Osteoblast (primary cell): ENCODE measurements around the gene RALA. TPM values are rescaled to one million over a fixed set of nuclear protein-coding genes. Genes with fewer than 3 reads are reported as not detected.

Source experiments
- DNase-seq: peaks from one replicate; pipeline ENCODE4 v3.0.0; 2011; ENCODE audit warnings: low spot score, mixed read lengths; ENCODE audit not compliant: insufficient read length; ENCODE audit errors: missing footprints
- H2AFZ ChIP-seq: 2 replicates; pipeline ENCODE4 v1.6.0; 2011; ENCODE audit warnings: mild to moderate bottlenecking, low read length
- H3K27ac ChIP-seq: 2 replicates; pipeline ENCODE4 v1.5.1; 2011; ENCODE audit warnings: mild to moderate bottlenecking, low read depth, low read length, moderate library complexity
- H3K27me3 ChIP-seq: 2 replicates; pipeline ENCODE4 v1.6.0; 2012; ENCODE audit warnings: mild to moderate bottlenecking, control low read depth, inconsistent platforms, low read length, moderate library complexity; ENCODE audit not compliant: insufficient read depth
- H3K36me3 ChIP-seq: 2 replicates; pipeline ENCODE4 v1.5.1; 2011; ENCODE audit warnings: mild to moderate bottlenecking, low read length, control low read depth, moderate library complexity; ENCODE audit not compliant: insufficient read depth
- H3K4me1 ChIP-seq: 2 replicates; pipeline ENCODE4 v1.5.1; 2011; ENCODE audit warnings: mild to moderate bottlenecking, low read length, control low read depth, moderate library complexity; ENCODE audit not compliant: insufficient read depth
- H3K4me2 ChIP-seq: 2 replicates; pipeline ENCODE4 v1.6.0; 2011; ENCODE audit warnings: mild to moderate bottlenecking, low read length; ENCODE audit not compliant: insufficient read depth
- H3K4me3 ChIP-seq: fragments of 200-600 bp; sonication (generic); 3 replicates; pipeline ENCODE4 v1.5.1; 2012; ENCODE audit warnings: mild to moderate bottlenecking, low read length, inconsistent platforms; ENCODE audit not compliant: insufficient read depth
- H3K79me2 ChIP-seq: 2 replicates; pipeline ENCODE4 v1.6.0; 2012; ENCODE audit warnings: mild to moderate bottlenecking, low read length, control low read depth, inconsistent platforms; ENCODE audit not compliant: insufficient read depth
- H3K9me3 ChIP-seq: 2 replicates; pipeline ENCODE4 v1.5.1; 2011; ENCODE audit warnings: low read depth, low read length, control low read depth
- H4K20me1 ChIP-seq: 2 replicates; pipeline ENCODE4 v1.6.0; 2012; ENCODE audit warnings: mild to moderate bottlenecking, low read length, control low read depth; ENCODE audit not compliant: insufficient read depth
- total RNA-seq: library from RNA; depleted of rRNA; stranded (reverse); fragments of >200 nt; gene quantifications from 2 replicates; pipeline ENCODE4 v1.2.3, GENCODE V29; 2012
- TF ChIP-seq, protein P1 (sequence below): IDR thresholded peaks from 2 replicates; pipeline ENCODE4 v1.5.1; 2011; ENCODE audit warnings: mild to moderate bottlenecking, low read depth, low read length, moderate library complexity; ENCODE audit errors: extremely low read depth

Gene RALA
- total RNA-seq, 1 donor, result 38.4 TPM

- Histone ChIP-seq H3K4me1 (peaks cover 8% of the 10 kb centered on the region), H2AFZ (no peak overlapping the region), H3K4me3 (no peak overlapping the region), H3K36me3 (no peaks in the 10 kb centered on the region), H3K27me3 (no peaks in the 10 kb centered on the region), H3K4me2 (no peak overlapping the region), H4K20me1 (peaks cover 42% of the 10 kb centered on the region), H3K27ac (peak overlapping the region; percentile 9), H3K79me2 (peaks cover 98% of the 10 kb centered on the region), H3K9me3 (no peaks in the 10 kb centered on the region)
- TF ChIP-seq, protein P1, sequence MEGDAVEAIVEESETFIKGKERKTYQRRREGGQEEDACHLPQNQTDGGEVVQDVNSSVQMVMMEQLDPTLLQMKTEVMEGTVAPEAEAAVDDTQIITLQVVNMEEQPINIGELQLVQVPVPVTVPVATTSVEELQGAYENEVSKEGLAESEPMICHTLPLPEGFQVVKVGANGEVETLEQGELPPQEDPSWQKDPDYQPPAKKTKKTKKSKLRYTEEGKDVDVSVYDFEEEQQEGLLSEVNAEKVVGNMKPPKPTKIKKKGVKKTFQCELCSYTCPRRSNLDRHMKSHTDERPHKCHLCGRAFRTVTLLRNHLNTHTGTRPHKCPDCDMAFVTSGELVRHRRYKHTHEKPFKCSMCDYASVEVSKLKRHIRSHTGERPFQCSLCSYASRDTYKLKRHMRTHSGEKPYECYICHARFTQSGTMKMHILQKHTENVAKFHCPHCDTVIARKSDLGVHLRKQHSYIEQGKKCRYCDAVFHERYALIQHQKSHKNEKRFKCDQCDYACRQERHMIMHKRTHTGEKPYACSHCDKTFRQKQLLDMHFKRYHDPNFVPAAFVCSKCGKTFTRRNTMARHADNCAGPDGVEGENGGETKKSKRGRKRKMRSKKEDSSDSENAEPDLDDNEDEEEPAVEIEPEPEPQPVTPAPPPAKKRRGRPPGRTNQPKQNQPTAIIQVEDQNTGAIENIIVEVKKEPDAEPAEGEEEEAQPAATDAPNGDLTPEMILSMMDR, result no peak
- no peak for DNase-seq
Observed at GRCh38 chr7:39644170-39644569, 20.8 kb downstream of the RALA start.

- H3K4me2 ChIP-seq, result no peak overlapping the region
- TF ChIP-seq, protein P1, result no peak
Observed at GRCh38 chr7:39645482-39646407, 22.4 kb downstream of the RALA start.

GRCh38 chr7:39647816-39648215 lies 24.4 kb downstream of the RALA start:
- Histone ChIP-seq H3K27me3 (no peaks in the 10 kb centered on the region), H3K79me2 (peaks cover 87% of the 10 kb centered on the region), H3K4me1 (peaks cover 30% of the 10 kb centered on the region), H3K9me3 (no peaks in the 10 kb centered on the region), H4K20me1 (peaks cover 38% of the 10 kb centered on the region), H2AFZ (no peak overlapping the region), H3K36me3 (no peaks in the 10 kb centered on the region), H3K4me2 (no peak overlapping the region), H3K4me3 (no peak overlapping the region), H3K27ac (no peak overlapping the region)
- TF ChIP-seq, protein P1, result no peak
- no peak for DNase-seq

More at GRCh38 chr7:39645482-39646407, 22.4 kb downstream of the RALA start:
- Histone ChIP-seq H2AFZ (no peak overlapping the region), H3K27me3 (no peaks in the 10 kb centered on the region), H3K4me1 (peaks cover 17% of the 10 kb centered on the region), H3K79me2 (peaks cover 92% of the 10 kb centered on the region), H3K27ac (no peak overlapping the region), H4K20me1 (peaks cover 39% of the 10 kb centered on the region), H3K36me3 (no peaks in the 10 kb centered on the region), H3K9me3 (no peaks in the 10 kb centered on the region), H3K4me3 (no peak overlapping the region)
- DNase-seq, result no peak

DNA sequence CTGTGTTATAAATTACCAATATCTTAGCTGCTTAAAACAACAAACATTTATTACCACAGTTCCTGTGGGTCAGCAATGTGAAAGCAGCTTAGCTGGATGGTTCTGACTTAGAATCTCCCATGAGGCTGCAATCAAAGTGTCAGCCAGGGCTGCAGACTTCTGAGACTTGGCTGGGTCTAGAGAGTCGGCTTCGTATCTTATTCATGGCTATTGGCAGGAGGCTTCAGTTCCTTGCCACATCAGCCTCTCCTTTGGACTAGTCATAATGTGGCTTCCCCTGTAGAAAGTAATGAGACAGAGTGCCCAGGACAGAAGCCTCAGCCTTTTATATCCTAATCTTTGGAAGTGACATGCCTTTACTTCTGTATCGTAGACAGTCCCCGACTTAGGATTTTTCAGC lies 27.3 kb downstream of the RALA start:
- peaks cover 86% of the 10 kb centered on the region for H3K79me2 ChIP-seq
- no peaks in the 10 kb centered on the region for H3K27me3 ChIP-seq
- H3K4me3 ChIP-seq, result no peak overlapping the region
- H3K4me2 ChIP-seq, result peak overlapping the region; percentile 25
- peaks cover 14% of the 10 kb centered on the region for H4K20me1 ChIP-seq
- peak overlapping the region; percentile 55 for H3K27ac ChIP-seq
- DNase-seq, result no peak
- TF ChIP-seq, protein P1, result no peak
- no peaks in the 10 kb centered on the region for H3K9me3 ChIP-seq
- no peak overlapping the region for H2AFZ ChIP-seq
- H3K36me3 ChIP-seq, result no peaks in the 10 kb centered on the region
- peaks cover 24% of the 10 kb centered on the region for H3K4me1 ChIP-seq
